Pancreas (tissue), 10 donors: ENCODE data around the gene XPC. TPM values are rescaled to one million over a fixed set of nuclear protein-coding genes. Genes with fewer than 3 reads are reported as not detected.
A peak's percentile ranks its signal among the peaks of the same experiment; 100 is the strongest.

Experiments used
- ATAC-seq, 4 donors: fragments of 200-7000 bp; cut with Tn5 transposase; one replicate each; pipeline versions ENCODE4 v1.8.0 to v1.9.1; 2020; ENCODE audit warnings: mild to moderate bottlenecking in 4 of 4, moderate library complexity in 4 of 4
- DNase-seq, 6 donors: peaks; one replicate each; pipeline ENCODE4 v3.0.0-alpha.2; 2020
- FAIRE-seq: peaks from 2 replicates; lab custom pipeline; 2012; peaks lifted over from hg19 to GRCh38; lab: Jason Lieb, UNC
- H3K27ac ChIP-seq, 4 donors: fragments of 200-600 bp; sonication (generic); 1 replicate in 3 of 4; 2 replicates in 1 of 4; pipeline versions ENCODE4 v1.5.0 to v1.8.0; 2020
- H3K27me3 ChIP-seq, 4 donors: fragments of 200-600 bp; one replicate each; pipeline ENCODE4 v1.8.0; 2021
- H3K36me3 ChIP-seq, 3 donors: fragments of 200-600 bp; sonication (generic) in 1 of 3; one replicate each; pipeline versions ENCODE4 v1.5.0 to v1.8.0; 2020 to 2021
- H3K4me1 ChIP-seq, 3 donors: fragments of 200-600 bp; one replicate each; pipeline ENCODE4 v1.8.0; 2021
- H3K4me3 ChIP-seq, 4 donors: fragments of 200-600 bp; sonication (generic) in 2 of 4; one replicate each; pipeline versions ENCODE4 v1.5.0 to v1.8.0; 2020 to 2021
- H3K9me3 ChIP-seq, 4 donors: fragments of 200-600 bp; one replicate each; pipeline ENCODE4 v1.8.0; 2021
- CTCF ChIP-seq, 4 donors: fragments of 200-600 bp; sonication (generic) in 3 of 4; IDR thresholded peaks; one replicate each; pipeline versions ENCODE4 v1.5.0 to v1.8.0; 2021; ENCODE audit warnings: antibody characterized with exemption in 4 of 4
- WGBS, 2 donors: extraction: QIAGEN DNeasy Blood & Tissue Kit; methylation state at CpG; one replicate each; pipeline ENCODE4 v1.1.7; 2013; 5-methylcytosine and 5-hydroxymethylcytosine counted together
- intact Hi-C, 3 donors: fragments of 100-400 bp; cut with DNase I; formaldehyde crosslinking; loops; one replicate each; pipeline versions ENCODE4 v1.11.1 to v1.14.2; 2022
- polyA plus RNA-seq, 2 donors: library from polyadenylated mRNA; stranded (reverse); fragments of 200-250 nt; gene quantifications; one replicate each; pipeline ENCODE4 v1.2.3, GENCODE V29; 2013
- total RNA-seq, 6 donors: library from RNA; stranded (reverse); fragmentation: NEBNext Ultra II Directional in 4 of 6; extraction: Animal tissue kit (Norgen Biotek cat#: 25700) in 4 of 6; gene quantifications; one replicate each; pipeline versions ENCODE4 v1.2.1 to v1.2.4, GENCODE V29; 2021 to 2023
- donor health status: healthy with polysubstance abuse.
- donor health status: DM: no; HTN: no; CAD: no; lungs with moderate emphysema.
- donor health status: DM: no; HTN: no; CAD: no.
- donor health status: control.
- donor health status: control.
- donor health status: Bipolar disorder and iron deficiency.
- donor health status: DM: yes; HTN: yes; CAD: no.
- donor health status: DM: no; HTN: no; CAD: no.
- donor health status: DM: no; HTN: no; CAD: no.
- donor health status: DM: yes; HTN: yes; CAD: no.

The XPC gene
- total and polyA plus RNA-seq, 8 donors, result 14.2 to 29.9 (median 19.5) TPM

- TF ChIP-seq CTCF (IDR thresholded peaks at IDR 0.05), result no peak
- DNase-seq, result no peak
- intact Hi-C loops, result no loop called here
- no peak for FAIRE-seq
- no peak overlapping the region for H3K27ac ChIP-seq
- H3K9me3 ChIP-seq, result no peaks in the 10 kb centered on the region
- ATAC-seq, result no peak
- H3K36me3 ChIP-seq, result peaks cover 0 to 27% (median 3%) of the 10 kb centered on the region in 3 donors
- 79 to 80% methylated on average over 5 of the region's 5 CpGs for WGBS, 2 donors
- no peak overlapping the region for H3K4me3 ChIP-seq
- no peaks in the 10 kb centered on the region for H3K27me3 ChIP-seq
- peaks cover 7 to 10% (median 7%) of the 10 kb centered on the region in 3 donors for H3K4me1 ChIP-seq
Observed at GRCh38 chr3:14139771-14140170, 38.6 kb downstream of the XPC start.

- H3K27ac ChIP-seq, result no peak overlapping the region
- H3K4me3 ChIP-seq, result no peak overlapping the region
- peaks cover 0 to 34% (median 9%) of the 10 kb centered on the region in 3 donors for H3K36me3 ChIP-seq
- DNase-seq (peak in 1 of 6 donors; percentile 10), FAIRE-seq (no peak), ATAC-seq (no peak)
- 85 to 86% methylated on average over 14 of the region's 14 CpGs for WGBS, 2 donors
- no peaks in the 10 kb centered on the region for H3K27me3 ChIP-seq
- no peaks in the 10 kb centered on the region for H3K9me3 ChIP-seq
- intact Hi-C loops, result no loop called here
- peaks cover 1 to 5% (median 2%) of the 10 kb centered on the region in 3 donors for H3K4me1 ChIP-seq
- TF ChIP-seq CTCF (IDR thresholded peaks at IDR 0.05), result no peak
Observed at GRCh38 chr3:14138878-14139655, 39.3 kb downstream of the XPC start.

GRCh38 chr3:14138109-14138877, 40.1 kb downstream of the XPC start:
- no peak for TF ChIP-seq CTCF (IDR thresholded peaks at IDR 0.05)
- Histone ChIP-seq H3K36me3 (peaks cover 0 to 42% (median 9%) of the 10 kb centered on the region in 3 donors), H3K9me3 (no peaks in the 10 kb centered on the region), H3K27me3 (no peaks in the 10 kb centered on the region), H3K27ac (no peak overlapping the region), H3K4me1 (no peaks in the 10 kb centered on the region), H3K4me3 (no peak overlapping the region)
- ATAC-seq (no peak), DNase-seq (peak in 1 of 6 donors; percentile 10), FAIRE-seq (no peak)
- WGBS, 2 donors, result 90 to 92% methylated on average over 16 of the region's 16 CpGs
- intact Hi-C loops, result no loop called here

GRCh38 chr3:14137445-14137844, 41.0 kb downstream of the XPC start:
- Histone ChIP-seq H3K36me3 (peaks cover 0 to 51% (median 15%) of the 10 kb centered on the region in 3 donors), H3K4me1 (no peaks in the 10 kb centered on the region), H3K27ac (no peak overlapping the region), H3K4me3 (no peak overlapping the region), H3K9me3 (no peaks in the 10 kb centered on the region), H3K27me3 (no peaks in the 10 kb centered on the region)
- ATAC-seq (no peak), DNase-seq (no peak), FAIRE-seq (no peak)
- TF ChIP-seq CTCF (IDR thresholded peaks at IDR 0.05), result no peak
- WGBS, 2 donors, result 61 to 73% methylated on average over 3 of the region's 3 CpGs
- intact Hi-C loops, result no loop called here
